ENCODE measurements around the gene GDPD4.

DNA sequence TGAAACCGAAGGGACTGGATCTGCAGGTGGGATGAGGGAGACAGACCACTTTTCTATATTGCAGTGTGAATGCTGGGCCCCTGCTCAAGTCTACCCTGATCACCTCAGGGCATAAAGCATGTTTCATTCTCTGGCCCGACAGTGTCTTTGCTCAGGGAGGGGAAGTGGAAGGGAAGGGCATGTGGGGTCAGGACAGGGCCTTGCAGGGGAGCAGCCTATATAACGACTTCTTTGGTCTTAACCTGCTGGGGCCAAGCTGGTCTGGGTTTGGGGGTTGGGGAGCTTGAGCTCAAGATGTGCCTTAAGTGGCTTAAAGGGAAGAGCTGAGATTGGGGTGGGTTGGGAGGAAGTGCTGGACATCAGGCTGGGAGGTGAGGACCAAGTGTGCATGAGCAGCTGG is 86.4 kb downstream of the GDPD4 start:
- TF ChIP-seq SP1 (IDR thresholded peaks at IDR 0.05): no peak
- no peak for TF ChIP-seq FOXM1 (IDR thresholded peaks at IDR 0.05; ENCODE audit: borderline replicate concordance)
